GM19240 (cell line): ENCODE measurements around the gene FAM168B.

Source experiments
- DNase-seq: peaks from one replicate; pipeline ENCODE4 v3.0.0; 2011; ENCODE audit warnings: low spot score; ENCODE audit not compliant: insufficient read length

Gene FAM168B

DNA sequence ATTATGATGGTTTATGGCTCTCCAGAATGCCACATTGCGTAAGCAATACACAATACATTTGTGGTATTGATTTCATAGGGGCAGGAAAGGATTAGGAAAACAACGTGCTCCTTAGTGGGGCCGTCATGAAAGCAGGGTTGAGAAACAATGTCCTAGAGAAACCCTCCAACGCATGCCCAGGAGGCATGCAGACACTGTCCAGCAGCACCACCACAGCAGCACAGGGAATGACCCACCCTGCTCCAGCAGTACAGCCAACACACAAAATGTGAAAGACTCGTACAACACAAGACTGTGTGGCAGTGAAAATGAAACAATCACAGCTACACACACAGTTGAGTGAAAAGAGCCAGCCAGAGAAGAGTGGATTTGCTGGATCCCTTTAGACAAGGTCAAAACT, 66.3 kb downstream of the FAM168B start:
- DNase-seq = no peak

DNA sequence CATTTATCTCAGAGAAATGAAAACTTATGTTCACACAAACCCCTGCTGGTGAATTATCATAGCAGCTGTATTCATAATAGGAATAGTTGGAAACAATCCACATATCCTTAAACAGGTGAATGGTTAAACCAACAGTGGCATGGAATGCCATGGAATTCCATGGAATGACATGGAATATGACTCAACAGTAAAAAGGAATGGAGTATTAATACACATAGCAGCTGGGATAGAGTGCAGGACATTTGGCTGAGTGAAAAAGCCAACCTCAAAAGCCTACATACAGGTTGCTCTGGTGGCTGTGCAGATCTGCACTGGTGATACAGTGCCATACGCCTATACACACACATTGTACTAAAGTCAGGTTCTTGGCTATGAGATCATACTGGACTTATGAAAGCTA, 69.5 kb downstream of the FAM168B start:
- no peak for DNase-seq

DNA sequence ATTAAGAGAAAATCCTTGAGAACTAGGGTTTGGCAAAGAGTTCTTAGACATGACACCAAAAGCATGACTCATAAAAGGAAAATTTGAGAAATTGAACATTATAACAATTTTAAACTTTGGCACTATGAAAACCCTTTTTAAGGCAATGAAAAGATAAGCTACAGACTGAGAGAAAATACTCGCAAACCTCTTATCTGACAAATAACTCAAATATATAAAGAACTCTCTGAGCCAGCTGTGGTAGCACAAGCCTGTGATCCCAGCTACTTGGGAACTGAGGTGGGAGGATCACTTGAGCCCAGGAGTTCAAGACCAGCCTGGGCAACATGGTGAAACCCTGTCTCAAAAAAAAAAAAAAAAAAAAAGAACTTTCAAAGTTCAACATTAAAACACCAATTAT, 70.5 kb downstream of the FAM168B start:
- no peak for DNase-seq

DNA sequence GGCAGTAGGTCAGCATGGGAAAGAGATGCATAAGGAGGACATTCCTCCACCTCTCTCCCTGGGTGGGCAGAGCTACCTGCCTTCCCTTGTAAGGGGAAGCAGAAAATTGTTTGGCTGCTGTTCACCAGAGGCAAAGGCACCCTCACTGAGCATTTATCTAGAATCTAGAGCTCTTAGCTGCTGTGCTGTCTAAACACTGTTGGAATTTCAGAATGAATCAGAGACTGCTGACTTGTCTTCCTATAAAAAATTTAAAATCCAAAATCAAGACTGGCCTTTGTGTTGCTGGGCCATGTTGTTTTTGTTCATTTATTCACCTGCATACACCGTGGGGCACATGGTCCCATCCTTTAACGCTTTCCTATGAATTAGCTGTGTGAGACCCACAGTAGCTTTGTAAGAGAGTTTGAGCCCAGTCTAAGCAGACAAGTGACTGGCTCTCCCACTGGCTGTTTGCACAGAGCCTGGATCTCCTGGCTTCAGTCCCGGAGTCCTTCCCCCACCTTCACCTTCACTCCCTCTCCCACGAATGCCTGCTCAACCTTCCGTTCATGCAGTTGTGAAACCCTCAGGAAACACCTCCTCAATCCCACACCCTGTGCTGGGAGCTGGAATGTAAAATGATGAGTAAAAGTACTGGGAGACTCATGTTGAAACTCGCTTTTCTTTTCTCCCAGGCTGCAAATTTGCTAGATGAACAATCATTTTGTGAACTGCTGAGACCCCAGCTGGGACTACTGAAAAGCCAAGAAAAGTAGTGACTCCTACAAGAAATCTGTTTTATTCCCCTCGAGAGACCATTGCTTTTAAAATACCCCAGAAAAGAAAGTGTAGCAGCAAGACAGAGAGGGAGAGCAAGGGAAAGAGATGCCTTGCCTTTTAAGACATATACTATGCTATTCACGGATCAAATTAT, 76.2 kb downstream of the FAM168B start:
- DNase-seq = no peak

DNA sequence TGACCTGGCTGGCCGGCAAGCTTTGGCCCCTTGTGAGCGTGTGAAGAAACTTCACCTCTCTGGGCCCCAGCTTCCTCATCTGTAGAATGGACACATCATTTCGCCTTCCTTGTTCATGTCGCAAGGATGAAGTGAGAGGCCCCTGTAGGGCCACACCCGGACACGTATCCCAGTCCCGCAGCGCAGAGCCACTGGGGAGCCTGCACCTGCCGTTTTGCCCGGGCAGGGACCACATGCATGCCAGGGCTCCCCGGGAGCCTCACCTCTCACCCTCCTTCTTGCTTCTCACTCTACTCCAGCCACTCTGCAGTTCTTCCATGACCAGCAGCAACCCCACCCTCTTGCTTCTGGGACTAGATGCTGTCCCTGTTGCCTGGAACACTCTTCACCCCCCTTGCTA, 77.5 kb downstream of the FAM168B start:
- no peak for DNase-seq

DNA sequence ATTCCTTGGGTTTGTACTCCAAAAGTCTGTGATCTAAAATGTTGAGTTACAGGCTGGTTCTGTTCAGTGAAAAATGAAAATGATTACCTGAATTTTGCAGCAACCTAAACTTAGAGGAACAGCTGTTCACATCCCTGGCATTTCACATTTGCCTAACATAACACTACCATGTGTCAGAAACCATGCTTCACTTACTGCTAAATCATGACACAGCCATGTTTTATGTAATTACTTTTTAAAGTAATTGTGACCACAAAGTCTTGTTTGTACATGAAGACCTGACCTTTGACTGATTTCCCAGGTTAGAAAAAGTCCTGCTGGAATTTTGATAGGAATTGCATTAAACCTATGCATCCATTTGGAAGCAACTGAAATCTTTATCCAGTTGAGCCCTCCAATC, 79.1 kb downstream of the FAM168B start:
- no peak for DNase-seq

DNA sequence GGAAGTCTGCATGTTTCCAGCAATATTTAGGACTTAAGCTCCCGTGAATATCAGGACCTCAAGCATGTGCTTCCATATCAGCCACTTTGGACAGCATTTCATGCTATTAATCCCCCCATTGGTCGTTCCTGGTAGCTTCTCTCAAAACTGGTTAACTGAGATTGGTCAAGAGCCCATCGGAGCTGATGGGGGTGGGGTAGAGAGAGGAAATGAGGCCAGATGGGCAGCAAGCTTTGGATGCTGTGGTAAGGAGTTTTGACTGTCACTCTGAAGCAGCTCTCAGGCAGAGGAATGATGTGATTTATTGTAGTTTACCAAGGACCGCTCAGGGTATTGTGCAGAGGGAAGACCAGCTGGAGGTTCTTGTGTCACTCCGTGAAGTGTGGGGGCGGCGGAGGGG, 81.8 kb downstream of the FAM168B start:
- DNase-seq = no peak

DNA sequence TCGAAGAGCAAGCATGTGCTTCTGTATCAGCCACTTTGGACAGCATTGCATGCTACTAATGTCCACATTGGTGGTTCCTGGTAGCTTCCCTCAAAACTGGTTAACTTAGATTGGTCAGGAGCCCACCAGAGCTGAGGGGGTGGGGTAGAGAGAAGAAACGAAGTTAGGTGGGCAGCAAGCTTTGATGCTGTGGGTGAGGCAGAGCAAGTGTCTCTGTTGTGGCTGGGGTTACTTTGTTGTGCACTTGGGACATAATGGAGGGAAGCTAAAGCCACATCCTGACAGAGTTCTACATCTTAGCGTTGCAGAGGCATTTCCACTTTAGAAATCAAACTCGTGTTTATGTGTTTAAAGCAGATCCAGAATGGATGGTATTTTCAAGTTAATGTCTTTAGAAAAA, 82.7 kb downstream of the FAM168B start:
- no peak for DNase-seq

DNA sequence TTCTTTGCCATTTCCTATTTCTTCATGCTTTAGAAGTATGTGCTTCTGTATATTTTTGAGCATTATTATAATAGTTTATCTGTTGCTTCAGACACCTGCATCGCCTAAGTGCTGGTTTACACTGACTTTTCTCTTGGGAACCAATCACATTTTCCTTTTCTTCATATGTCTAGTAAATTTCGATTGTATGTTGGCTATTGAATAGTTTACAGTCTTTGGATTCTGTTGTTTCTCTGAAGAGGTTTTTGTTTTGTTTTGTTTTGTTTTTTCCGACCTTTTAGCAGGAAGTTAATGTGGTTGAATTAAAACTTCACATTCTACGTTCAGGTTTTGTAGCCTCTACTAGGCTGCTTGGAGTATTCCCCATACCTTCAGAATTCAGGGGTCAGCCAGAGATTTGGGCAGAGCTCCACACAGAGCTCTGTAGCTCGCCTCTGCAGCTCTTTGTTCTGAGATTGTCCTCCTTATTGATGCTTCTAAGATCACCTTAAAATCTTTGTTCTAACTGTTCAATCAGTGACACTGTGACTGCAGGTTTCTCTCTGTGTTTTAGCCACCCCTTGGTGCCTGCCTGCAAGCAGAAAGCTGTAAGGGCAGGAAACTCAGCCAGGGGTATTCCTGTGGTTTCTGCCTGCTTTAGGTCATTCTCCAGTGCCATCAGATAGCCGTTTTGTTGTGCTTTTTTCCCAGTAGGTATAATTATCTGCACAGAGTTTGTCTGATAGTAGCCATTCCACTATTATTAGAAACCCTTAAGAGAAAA, 83.4 kb downstream of the FAM168B start:
- no peak for DNase-seq

DNA sequence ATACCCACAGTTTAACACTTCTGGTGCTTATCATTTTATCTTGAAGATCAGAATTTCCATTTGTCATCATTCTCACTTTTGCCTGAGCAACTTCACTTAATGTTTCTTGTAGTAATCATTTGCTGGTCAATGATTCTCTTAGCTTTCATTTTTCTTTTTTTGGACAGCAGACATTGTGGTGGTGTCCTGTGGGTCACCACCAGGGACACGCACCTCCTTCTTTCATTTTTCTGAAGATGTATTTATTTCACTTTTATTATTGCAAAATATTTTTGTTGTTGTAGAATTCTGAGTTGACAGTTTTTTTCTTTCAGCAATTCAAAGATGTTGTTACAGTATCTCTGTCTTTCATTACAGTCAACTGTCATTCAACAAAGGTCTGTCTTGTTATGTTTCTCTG, 84.3 kb downstream of the FAM168B start:
- no peak for DNase-seq

DNA sequence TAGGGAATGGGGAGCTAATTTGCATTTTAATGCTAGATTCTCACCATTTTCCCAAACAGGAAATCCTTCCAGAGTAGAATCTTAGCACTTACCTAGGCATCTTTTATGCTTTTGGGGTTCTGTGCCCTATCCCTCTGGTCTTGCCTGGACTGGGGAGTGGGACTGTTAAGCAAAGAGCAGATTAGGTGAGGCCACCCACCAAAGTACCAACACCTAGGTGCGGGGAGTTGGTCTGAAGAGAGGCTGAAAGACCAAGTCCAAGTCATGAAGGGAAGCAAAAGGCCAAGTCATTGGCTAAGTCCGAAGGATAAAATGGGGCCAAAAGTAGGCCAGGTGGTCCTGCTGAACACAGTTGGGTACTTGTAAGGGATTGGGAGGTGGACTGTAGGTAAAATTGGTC, 86.7 kb downstream of the FAM168B start:
- DNase-seq = no peak

DNA sequence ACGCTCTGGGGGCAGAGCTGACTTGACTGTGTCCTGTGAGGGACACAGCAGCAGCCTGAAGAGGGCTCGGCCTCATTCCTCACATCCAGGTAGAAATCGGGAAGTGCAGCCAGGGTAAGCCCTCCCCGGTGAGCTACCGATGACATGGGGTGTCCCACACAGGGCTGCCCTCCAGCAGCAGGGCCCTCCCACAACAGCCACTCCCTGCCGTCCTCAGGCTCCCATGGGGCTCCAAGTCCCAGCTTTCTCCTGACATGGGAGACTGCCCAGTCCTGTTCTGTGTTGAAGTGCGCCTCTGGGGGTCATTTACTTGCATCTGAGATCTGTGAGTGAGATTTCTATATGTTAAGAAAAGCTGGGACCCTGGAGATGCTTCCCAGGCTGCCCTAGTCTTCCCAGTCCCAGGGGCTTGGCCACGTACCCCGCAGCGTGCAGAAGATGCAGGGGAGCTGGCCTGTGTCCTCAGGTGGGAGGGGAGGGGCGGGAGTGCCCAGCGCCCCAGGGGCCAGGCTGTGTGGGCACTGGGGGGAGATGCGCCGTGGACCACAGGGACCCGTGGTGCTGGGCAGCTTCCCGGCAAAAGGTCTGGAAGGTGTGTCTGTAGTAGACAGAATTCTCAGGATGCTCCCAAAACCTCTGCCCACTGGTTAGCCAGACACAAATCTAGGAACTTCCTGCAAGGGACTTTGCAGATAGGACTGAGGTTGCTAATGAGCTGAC, 87.9 kb downstream of the FAM168B start:
- no peak for DNase-seq

DNA sequence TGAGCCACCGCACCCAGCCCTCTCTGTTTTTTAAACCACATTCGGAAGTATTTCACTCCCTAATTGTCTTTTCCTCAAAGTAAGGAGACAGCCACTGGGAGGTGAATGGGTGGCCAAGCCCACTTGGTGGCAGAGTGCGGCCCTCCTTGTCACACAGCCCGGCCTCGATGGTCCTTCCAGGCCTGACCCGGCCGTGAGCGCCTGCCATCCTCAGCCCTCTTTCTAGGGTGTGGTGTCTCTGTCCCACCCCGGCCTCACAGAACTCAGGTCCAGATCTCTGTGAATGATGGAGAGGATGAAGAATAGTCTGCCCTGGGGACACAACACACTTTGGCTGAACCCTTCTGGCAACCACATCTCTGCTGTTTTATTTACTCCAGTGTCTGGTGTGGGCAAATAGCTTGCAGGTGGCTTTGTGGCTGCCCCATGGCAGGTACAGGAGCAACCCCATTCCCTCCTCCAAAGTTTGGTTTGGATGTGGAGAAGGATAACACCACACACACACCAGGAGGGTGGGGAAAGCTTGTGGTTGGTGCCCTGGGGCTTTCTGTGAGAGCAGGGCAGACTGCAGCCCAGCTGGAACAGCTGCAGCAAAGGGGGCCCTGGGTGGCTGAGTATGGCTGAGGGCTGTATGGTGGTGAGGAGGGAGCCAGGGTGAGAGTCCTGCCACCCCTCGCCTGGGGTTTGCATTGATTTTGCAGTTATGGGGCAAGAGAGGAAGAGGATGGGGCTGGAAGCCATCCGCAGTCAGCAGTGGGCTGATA, 88.6 kb downstream of the FAM168B start:
- no peak for DNase-seq

DNA sequence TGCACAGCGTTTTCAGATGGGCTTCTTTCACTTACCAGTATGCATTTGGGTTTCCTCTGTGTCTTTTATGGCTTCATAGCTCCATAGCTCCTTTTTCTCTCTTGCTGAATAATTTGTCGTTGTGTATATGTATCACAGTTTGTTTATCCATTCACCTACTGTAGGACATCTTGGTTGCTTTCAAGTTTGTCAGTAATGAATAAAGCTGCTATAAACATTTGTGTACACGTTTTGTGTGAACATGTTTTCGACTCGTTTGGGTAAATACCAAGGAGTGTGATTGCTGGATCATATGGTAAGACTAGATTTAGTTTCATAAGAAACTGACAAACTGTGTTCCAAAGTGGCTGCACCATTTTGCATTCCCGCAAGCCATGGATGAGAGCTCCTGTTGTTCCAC, 94.7 kb downstream of the FAM168B start:
- DNase-seq = no peak
